Measurements from ENCODE around the gene VEGFA.
"Not testable (repeated sequence)": the region's sequence is repeated elsewhere in the genome, so short reads cannot be mapped to it uniquely, and the experiment has no call there.

VEGFA gene

GRCh38 chr6:43818973-43819372 lies 49.0 kb downstream of the VEGFA start:
- DNase-seq, result not testable (repeated sequence)

GRCh38 chr6:43819958-43820357 lies 49.9 kb downstream of the VEGFA start:
- DNase-seq, result no peak

DNA sequence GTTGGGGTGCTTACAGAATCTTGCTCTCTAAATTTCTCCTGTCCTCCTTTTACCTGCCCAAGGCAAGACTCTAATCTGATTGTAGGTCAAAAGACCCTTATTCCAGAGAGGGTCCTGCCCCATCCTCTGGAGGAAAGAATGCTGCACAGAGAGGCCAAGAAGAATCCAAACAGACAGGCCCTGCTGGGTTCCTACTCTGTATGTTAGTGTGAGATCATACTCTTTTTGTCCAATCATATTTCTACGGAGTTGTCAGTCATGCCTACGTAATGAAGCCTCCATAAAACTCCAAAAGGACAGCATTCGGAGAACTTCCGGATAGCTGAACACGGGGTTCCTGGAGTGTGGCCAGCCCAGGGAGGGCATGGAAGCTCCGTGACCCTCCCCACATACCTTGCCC lies 50.5 kb downstream of the VEGFA start:
- no peak for DNase-seq

- DNase-seq, result no peak
Observed at GRCh38 chr6:43821101-43821886, 51.3 kb downstream of the VEGFA start.

GRCh38 chr6:43823390-43823789 lies 53.4 kb downstream of the VEGFA start:
- no peak for DNase-seq

DNA sequence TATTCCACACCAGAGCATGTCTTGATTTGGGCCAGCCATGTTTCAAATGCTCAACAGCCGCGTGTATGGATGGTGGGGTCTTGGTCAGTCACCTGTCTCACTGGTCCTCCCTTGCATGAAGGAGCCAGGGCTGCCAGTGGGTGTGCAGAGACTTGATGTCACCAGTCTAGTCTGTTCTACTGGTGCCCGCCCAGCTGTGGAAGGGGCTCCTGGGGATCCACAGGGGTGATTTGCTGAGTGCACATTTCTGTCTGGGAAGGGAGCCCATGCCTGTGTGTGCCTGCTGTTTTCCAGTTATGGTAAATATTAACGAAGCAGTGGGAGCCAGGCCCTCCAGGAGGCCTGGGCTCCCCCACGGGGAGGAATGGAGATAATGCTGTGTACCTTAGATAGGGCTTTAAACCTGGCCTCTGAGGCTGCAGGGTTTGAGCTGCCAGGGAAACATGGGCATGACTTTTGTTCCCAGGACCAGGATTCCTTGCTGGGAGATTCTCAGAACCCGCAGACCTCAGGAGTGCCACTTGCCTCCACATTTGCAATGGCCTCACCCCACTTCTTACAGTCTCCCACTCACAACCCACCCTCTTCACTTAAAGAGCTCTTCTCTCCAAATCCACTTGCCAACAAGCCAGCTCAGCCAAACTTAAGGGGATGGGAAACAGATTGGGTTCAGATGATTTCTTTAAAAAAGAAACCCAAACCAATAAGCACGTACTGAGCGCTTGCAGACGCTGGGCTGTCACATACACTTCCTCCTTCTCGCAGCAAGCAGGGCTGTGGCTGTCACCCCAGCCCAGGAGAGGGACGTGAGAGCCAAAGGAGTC lies 54.1 kb downstream of the VEGFA start:
- no peak for DNase-seq

GRCh38 chr6:43824703-43825064 lies 54.7 kb downstream of the VEGFA start:
- no peak for DNase-seq

DNA sequence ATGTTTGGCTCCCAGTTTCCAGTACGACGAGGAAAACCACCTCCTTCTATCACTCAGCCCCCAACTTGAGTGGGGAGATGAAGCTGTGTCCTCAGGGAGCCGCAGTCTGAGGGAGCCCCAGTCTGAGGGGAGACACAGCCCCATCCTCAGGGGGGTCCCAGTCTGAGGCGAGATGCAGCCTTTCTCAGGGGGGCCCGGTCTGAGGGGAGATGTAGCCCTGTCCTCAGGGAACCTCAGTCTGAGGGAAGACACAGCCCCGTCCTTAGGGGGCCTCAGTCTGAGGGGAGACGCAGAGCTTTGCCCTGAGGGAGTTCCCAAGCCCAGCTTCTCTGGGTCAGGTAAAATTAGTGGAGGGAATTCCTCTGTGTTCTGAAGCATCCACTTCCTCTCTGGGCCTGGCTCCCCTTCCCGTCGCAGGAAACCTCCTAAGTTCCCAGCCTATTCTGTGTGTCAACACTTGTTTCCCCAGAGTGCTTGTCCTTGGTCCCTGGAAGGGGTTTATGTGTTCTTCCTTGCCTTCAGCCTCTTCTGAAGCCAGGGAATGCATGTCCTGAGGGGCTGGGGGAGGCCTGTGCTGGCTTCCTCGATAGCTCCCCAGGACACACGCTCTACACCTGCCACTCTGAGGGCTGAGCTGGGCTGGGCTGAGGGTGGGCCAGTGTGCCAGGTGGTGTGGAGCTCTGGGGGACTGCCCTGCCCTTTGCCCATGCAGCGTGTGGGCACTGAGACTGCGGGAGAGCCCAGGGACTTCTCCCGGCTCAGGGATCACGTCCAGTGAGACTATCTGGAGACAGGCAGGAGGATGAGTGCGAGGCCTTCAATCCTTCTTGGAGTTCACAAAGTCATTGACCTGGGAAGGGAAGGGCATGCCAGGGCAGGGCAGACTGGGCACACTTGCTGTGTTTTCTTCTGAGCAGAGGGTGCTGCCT lies 55.4 kb downstream of the VEGFA start:
- DNase-seq, result no peak

DNA sequence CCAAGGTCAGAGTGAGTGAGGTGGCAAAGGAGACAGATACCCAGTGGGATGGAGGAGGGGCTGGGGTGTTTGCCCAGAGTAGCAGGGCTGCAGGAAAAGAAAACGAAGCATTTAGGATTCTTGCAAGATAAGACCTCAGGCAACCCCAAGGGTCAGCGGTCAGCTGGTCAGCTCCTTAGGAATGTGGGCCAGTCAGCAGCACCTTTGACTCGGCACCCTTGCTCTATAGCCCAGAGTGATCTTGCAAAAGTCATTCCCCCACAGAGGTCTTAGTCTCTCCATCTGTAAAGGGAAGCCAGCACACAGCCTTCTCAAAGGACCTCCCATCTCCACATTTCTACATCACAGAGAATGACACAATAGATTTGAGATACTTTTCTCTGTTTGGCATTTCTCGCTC lies 56.7 kb downstream of the VEGFA start:
- DNase-seq, result no peak

DNA sequence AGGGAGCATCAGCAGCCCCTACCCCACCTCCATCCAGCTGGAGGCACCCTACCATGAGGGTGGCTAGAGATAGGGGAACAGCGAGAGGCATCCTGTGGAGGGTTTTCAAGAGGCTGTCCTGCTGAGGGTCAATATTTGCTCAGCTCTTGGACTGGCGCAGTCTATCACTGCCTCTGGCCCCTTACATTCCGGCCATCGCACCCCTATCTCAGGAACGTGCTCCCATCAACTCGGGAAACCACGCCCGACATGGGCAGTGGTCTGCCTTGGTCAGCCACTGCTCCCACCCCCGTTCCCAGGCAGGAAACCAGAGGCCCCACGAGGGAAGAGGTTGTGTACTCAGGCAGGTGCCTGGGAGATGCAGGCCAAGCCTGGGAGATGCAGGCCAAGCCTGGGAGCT lies 57.9 kb downstream of the VEGFA start:
- DNase-seq, result no peak

- DNase-seq, result no peak
Observed at GRCh38 chr6:43828711-43829110, 58.7 kb downstream of the VEGFA start.

DNA sequence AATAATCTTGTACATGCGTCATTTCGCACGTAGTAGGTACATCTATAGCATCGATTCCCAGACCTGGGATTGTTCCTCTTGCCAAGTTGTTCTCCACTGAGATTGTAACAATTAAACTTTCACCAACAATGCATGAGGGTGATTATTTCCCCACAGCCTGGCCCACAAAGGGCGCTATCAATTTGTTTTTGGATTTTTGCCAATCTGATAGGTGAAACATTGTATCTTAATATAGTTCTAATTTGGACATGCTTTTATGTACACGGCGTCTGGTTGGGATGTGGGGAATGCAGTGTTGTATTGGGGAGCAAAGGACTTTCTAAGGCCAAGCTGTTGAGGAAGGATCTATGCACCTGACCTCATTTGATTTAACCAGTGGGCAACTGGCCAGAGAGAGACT lies 59.5 kb downstream of the VEGFA start:
- no peak for DNase-seq

- DNase-seq, result no peak
Observed at GRCh38 chr6:43830775-43831174, 60.8 kb downstream of the VEGFA start.

DNA sequence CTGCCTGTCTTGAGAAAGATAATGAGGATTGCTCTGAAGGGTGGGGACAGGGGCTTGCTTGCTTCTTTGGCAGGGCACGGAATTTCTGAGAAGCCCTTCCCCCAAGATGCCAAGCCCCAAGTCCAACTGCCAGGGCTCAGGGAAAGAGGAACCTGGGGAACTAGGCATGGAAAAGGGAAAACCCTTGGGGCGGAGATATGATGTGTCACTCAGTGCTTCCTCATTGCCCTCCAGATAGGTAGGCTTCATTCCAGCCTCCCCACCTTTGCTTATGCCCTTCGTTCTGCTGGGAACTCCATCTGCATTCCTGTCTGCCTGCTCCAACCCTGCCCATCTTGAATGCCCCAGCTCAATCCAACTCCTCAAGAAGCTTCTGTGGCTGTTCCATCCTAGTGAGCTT lies 61.2 kb downstream of the VEGFA start:
- no peak for DNase-seq

DNA sequence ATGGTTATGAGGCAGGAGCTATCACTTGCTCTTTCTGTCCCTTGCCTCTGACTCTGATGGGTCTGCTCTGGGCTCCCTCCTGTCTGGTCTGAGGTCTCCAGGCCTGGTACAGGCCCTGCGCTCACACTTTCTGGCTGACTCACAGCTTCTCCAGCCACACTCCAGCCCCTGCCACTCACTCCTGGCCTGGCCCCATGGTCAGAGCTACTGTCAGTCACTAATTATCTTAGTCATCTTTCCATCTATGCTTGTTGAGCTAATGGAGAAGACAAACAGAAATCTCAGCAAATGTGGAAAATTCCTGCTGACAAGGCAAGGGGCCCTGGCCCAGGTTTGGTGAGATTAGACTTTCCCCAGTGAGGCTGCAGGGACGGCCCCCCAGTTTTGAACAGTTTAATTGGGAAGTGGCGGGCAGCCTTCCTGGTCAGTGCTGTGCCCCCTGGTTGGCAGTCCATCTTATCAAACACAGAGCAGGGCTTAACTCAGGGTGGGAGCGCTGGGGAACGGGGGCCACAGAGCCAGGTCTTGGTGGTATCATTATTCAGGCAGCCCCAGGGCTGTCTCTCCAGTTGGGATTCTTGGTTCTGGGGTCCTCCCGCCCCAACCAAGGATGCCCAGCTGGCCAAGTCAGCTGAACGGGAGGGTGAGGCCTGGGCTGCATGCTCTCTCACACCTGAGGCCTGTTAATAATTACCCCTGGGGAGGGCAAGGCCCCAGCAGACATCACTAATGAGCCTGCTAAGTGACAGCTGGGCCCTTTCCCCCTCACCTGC lies 63.4 kb downstream of the VEGFA start:
- DNase-seq, result no peak

DNA sequence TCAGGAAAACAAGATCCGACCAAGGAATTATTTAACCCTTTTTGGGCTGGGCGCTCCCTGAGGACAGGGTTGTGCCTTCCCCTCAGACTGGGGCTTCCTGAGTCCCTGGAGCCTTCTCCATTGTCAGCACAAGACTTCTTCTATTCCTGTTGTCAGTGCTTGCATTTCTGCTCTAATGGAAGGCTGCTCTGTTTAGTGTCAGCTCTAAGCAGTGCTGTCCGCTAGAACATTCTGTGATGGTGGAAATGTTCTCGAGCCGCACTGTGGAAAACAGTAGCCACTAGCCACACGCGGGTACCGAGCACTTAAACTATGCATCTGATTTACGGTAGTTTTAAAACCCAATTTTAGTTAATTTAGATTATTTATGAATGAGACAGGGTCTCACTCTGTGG lies 64.0 kb downstream of the VEGFA start:
- no peak for DNase-seq

DNA sequence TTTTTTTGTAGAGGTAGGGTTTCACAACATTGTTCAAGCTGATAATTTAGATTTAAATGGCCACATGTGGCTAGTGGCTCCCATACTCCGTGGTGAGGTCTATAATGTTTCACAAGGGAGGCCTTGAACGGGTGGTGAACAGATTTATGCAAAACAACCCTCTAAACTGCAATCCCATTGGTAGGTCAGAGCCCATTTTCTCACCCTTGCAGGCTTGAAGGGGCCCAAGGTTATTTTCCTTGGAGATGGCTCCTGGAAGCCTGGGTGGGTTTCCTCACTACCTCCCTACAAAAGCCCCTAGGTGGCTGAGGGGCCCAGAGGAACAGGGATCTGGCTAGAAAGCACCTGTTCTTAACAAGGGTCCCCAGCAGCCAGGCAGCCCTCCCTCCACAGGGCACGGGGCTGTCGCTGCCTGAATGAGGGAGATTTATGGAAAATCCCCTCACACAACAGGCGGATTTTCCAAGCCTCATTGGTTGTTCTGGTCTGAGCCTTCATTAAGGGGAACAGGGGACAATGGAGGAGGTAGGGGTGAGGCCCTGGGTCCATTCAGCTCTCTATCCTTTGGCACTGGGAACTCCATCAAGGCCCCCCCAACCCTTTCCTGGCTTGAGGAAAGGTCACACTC lies 64.6 kb downstream of the VEGFA start:
- no peak for DNase-seq

DNA sequence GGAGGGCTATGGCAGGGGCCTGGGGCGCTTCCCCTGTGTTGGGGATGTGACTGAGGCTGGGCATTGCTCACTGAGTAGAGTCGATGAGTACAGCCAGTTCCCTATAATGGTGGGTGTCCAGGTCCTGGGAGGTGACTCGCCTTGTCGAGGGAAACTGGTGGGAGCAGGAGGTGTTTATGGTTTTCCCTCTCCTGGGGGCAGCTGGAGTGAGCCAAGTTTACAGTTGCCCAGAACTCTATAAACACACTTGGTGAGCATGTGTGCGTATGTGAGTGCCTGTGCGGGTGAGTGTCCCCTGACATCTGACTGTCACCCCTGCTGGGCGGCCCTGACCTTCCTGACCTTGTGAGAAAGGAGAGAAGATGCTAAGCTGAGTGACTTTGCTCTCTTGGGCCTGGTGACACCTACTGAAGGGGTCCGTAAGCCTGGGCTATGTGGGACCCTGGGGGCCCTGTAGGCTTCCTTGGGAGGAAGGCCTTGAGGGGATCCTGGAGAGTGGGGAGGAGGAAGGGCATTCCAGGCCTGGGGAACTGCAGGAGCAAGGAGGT lies 65.9 kb downstream of the VEGFA start:
- no peak for DNase-seq

All from amygdala (tissue), 56 donors.